ENCODE data around the gene VWA2. TPM values are rescaled to one million over a fixed set of nuclear protein-coding genes. Genes with fewer than 3 reads are reported as not detected.

VWA2 gene
- total RNA-seq, 2 donors from 2014 or later, result 14.6 to 24.2 TPM

- WGBS, result 88% methylated on average over 6 of the region's 6 CpGs
- H3K9me3 ChIP-seq, result no peaks in the 10 kb centered on the region
- H3K27me3 ChIP-seq (replicated peaks; ENCODE audit: insufficient read depth), result no peaks in the 10 kb centered on the region
- no peak overlapping the region for H3K27ac ChIP-seq
- intact Hi-C loops (cut with DNase I), result no loop called here
- no peaks in the 10 kb centered on the region for H3K36me3 ChIP-seq
- H3K4me1 ChIP-seq (replicated peaks), result peaks cover 3% of the 10 kb centered on the region
- DNase-seq (ENCODE audit: low spot score), result no peak
- no peak for TF ChIP-seq POLR2A (IDR thresholded peaks at IDR 0.05)
- TF ChIP-seq POLR2AphosphoS5 (IDR thresholded peaks at IDR 0.05), result no peak
- TF ChIP-seq CTCF (IDR thresholded peaks at IDR 0.05), result no peak
- no peak overlapping the region for H3K4me3 ChIP-seq
Observed at GRCh38 chr10:114276066-114276465, 37.0 kb downstream of the VWA2 start.

GRCh38 chr10:114276671-114277070 is 37.6 kb downstream of the VWA2 start:
- Histone ChIP-seq H3K27me3 (replicated peaks; ENCODE audit: insufficient read depth) (no peaks in the 10 kb centered on the region), H3K9me3 (no peaks in the 10 kb centered on the region), H3K36me3 (no peaks in the 10 kb centered on the region), H3K4me1 (replicated peaks) (peaks cover 3% of the 10 kb centered on the region), H3K27ac (no peak overlapping the region), H3K4me3 (no peak overlapping the region)
- intact Hi-C loops (cut with DNase I), result no loop called here
- WGBS, result 90% methylated on average over 6 of the region's 6 CpGs
- TF ChIP-seq POLR2AphosphoS5 (IDR thresholded peaks at IDR 0.05), result no peak
- TF ChIP-seq POLR2A (IDR thresholded peaks at IDR 0.05), result no peak
- TF ChIP-seq CTCF (IDR thresholded peaks at IDR 0.05), result no peak
- no peak for DNase-seq (ENCODE audit: low spot score)

- Histone ChIP-seq H3K4me3 (no peak overlapping the region), H3K9me3 (no peaks in the 10 kb centered on the region), H3K27me3 (replicated peaks; ENCODE audit: insufficient read depth) (no peaks in the 10 kb centered on the region), H3K27ac (no peak overlapping the region), H3K36me3 (no peaks in the 10 kb centered on the region), H3K4me1 (replicated peaks) (peaks cover 3% of the 10 kb centered on the region)
- 85% methylated on average over 17 of the region's 22 CpGs for WGBS
- intact Hi-C loops (cut with DNase I), result no loop called here
- TF ChIP-seq CTCF (IDR thresholded peaks at IDR 0.05), result no peak
- TF ChIP-seq POLR2AphosphoS5 (IDR thresholded peaks at IDR 0.05), result no peak
- no peak for TF ChIP-seq POLR2A (IDR thresholded peaks at IDR 0.05)
- no peak for DNase-seq (ENCODE audit: low spot score)
Observed at GRCh38 chr10:114278140-114278883, 39.3 kb downstream of the VWA2 start.

GRCh38 chr10:114278884-114279191 is 39.8 kb downstream of the VWA2 start:
- Histone ChIP-seq H3K4me1 (replicated peaks) (peaks cover 3% of the 10 kb centered on the region), H3K36me3 (no peaks in the 10 kb centered on the region), H3K4me3 (no peak overlapping the region), H3K27ac (no peak overlapping the region), H3K27me3 (replicated peaks; ENCODE audit: insufficient read depth) (no peaks in the 10 kb centered on the region), H3K9me3 (no peaks in the 10 kb centered on the region)
- DNase-seq (ENCODE audit: low spot score), result no peak
- WGBS, result 75% methylated on average over 4 of the region's 4 CpGs
- intact Hi-C loops (cut with DNase I), result no loop called here
- no peak for TF ChIP-seq POLR2A (IDR thresholded peaks at IDR 0.05)
- no peak for TF ChIP-seq POLR2AphosphoS5 (IDR thresholded peaks at IDR 0.05)
- no peak for TF ChIP-seq CTCF (IDR thresholded peaks at IDR 0.05)

- WGBS, result 86% methylated on average over 4 of the region's 4 CpGs
- H3K4me3 ChIP-seq, result no peak overlapping the region
- H3K4me1 ChIP-seq (replicated peaks), result peaks cover 3% of the 10 kb centered on the region
- no peaks in the 10 kb centered on the region for H3K27me3 ChIP-seq (replicated peaks; ENCODE audit: insufficient read depth)
- DNase-seq (ENCODE audit: low spot score), result no peak
- TF ChIP-seq POLR2AphosphoS5 (IDR thresholded peaks at IDR 0.05) (no peak), CTCF (IDR thresholded peaks at IDR 0.05) (no peak), POLR2A (IDR thresholded peaks at IDR 0.05) (no peak)
- intact Hi-C loops (cut with DNase I), result no loop called here
- no peak overlapping the region for H3K27ac ChIP-seq
- H3K36me3 ChIP-seq, result no peaks in the 10 kb centered on the region
- H3K9me3 ChIP-seq, result no peaks in the 10 kb centered on the region
Observed at GRCh38 chr10:114279289-114279688, 40.2 kb downstream of the VWA2 start.

Data from prostate gland (tissue), 2 donors.